CD4-positive, alpha-beta T cell (primary cell): ENCODE results near the gene ETFA. TPM values are rescaled to one million over a fixed set of nuclear protein-coding genes. Genes with fewer than 3 reads are reported as not detected.

ENCODE experiments used
- ATAC-seq: fragments of 200-7000 bp; cut with Tn5 transposase; one replicate; pipeline ENCODE4 v1.10.0; 2022; ENCODE audit warnings: mild to moderate bottlenecking; ENCODE audit not compliant: poor library complexity
- CTCF ChIA-PET: fragments of 350-600 bp; sonication (Branson Sonifier 250); formaldehyde crosslinking; loops from one replicate; lab custom pipeline; 2021; ENCODE audit warnings: antibody characterized with exemption, inconsistent platforms; lab: Charles Lee
- POLR2A ChIA-PET: fragments of 350-600 bp; sonication (Branson Sonifier 250); formaldehyde crosslinking; loops from one replicate; lab custom pipeline; 2021; ENCODE audit warnings: antibody characterized with exemption, inconsistent platforms; lab: Charles Lee
- DNase-seq, 14 experiments: peaks; one replicate each; pipeline ENCODE4 v3.0.0-alpha.2; 2013 to 2020; ENCODE audit warnings: mixed read lengths in 2 of 14
- H3K27ac ChIP-seq, 2 donors: one replicate each; pipeline versions ENCODE4 v1.5.1 to v1.7.0; 2013; ENCODE audit warnings: low read length in 2 of 2, low read depth in 1 of 2, mild to moderate bottlenecking in 1 of 2
- H3K27me3 ChIP-seq, 2 experiments: 1 replicate in 1 of 2; 2 replicates in 1 of 2; pipeline versions ENCODE4 v1.6.1 to v1.7.0; 2013; ENCODE audit warnings: low read length in 2 of 2, control low read depth in 1 of 2, mild to moderate bottlenecking in 1 of 2, moderate library complexity in 1 of 2; ENCODE audit not compliant: insufficient read depth in 2 of 2, control insufficient read depth in 1 of 2
- H3K36me3 ChIP-seq: one replicate; pipeline ENCODE4 v1.6.1; 2013; ENCODE audit warnings: low read length, control low read depth; ENCODE audit not compliant: insufficient read depth
- H3K4me1 ChIP-seq: one replicate; pipeline ENCODE4 v1.6.1; 2013; ENCODE audit warnings: low read length, control low read depth; ENCODE audit not compliant: insufficient read depth
- H3K4me3 ChIP-seq: one replicate; pipeline ENCODE4 v1.5.1; 2013; ENCODE audit warnings: mild to moderate bottlenecking, low read length, moderate library complexity
- H3K9me3 ChIP-seq, 2 experiments: 1 replicate in 1 of 2; 2 replicates in 1 of 2; pipeline versions ENCODE4 v1.6.1 to v1.7.0; 2013; ENCODE audit warnings: low read length in 2 of 2, mild to moderate bottlenecking in 2 of 2, control low read depth in 1 of 2, moderate library complexity in 1 of 2; ENCODE audit not compliant: control insufficient read depth in 1 of 2, insufficient read depth in 1 of 2
- H3K27ac Mint-ChIP-seq: one replicate; pipeline ENCODE4 v1.8.0; 2020; ENCODE audit warnings: mixed read lengths
- H3K27me3 Mint-ChIP-seq: one replicate; pipeline ENCODE4 v1.8.0; 2021; ENCODE audit warnings: mixed read lengths
- H3K36me3 Mint-ChIP-seq: one replicate; pipeline ENCODE4 v1.8.0; 2021; ENCODE audit warnings: low read depth, mixed read lengths
- H3K4me1 Mint-ChIP-seq: one replicate; pipeline ENCODE4 v1.8.0; 2021; ENCODE audit warnings: low read depth, mixed read lengths
- H3K4me3 Mint-ChIP-seq: one replicate; pipeline ENCODE4 v1.8.0; 2020; ENCODE audit warnings: mild to moderate bottlenecking, mixed read lengths
- H3K9me3 Mint-ChIP-seq: one replicate; pipeline ENCODE4 v1.8.0; 2020; ENCODE audit warnings: mixed read lengths
- CTCF ChIP-seq: fragments of 200-600 bp; IDR thresholded peaks from one replicate; pipeline ENCODE4 v1.8.0; 2022; ENCODE audit warnings: antibody characterized with exemption, mild to moderate bottlenecking
- intact Hi-C, 2 experiments: fragments of 100-400 bp; cut with DNase I in 1 of 2; cut with micrococcal nuclease in 1 of 2; formaldehyde crosslinking; loops; one replicate each; pipeline versions ENCODE4 v1.15.1 to v1.9.0; 2023 to 2025; cut with DNase I, micrococcal nuclease
- total RNA-seq, 174 experiments: library from RNA in 2 of 174; stranded (reverse) in 2 of 174; gene quantifications; one replicate each; pipeline ENCODE4 v1.2.3 and lab custom pipeline; 2021 to 2026

ETFA gene
- total RNA-seq, 2 experiments from 2014 or later, result 11.4 to 15.2 TPM

GRCh38 chr15:76337696-76338485 is 26.6 kb upstream of the ETFA start:
- ChIA-PET CTCF (no interaction called here), POLR2A (no interaction called here)
- Mint-ChIP-seq H3K36me3 (no peaks in the 10 kb centered on the region), H3K27me3 (peaks cover 90% of the 10 kb centered on the region), H3K4me3 (peak overlapping the region; percentile 9), H3K9me3 (no peaks in the 10 kb centered on the region), H3K27ac (no peak overlapping the region), H3K4me1 (peaks cover 67% of the 10 kb centered on the region)
- intact Hi-C loops, result loop anchor here in 1 of 2 experiments (5.0 kb wide), 1 partner anchor 51 kb away; no protein-coding TSS in a partner anchor
- ATAC-seq (peak; percentile 18), DNase-seq (peak in 3 of 14 experiments; percentile 8 to 61 (median 60))
- H3K27me3 ChIP-seq, result peaks cover 89 to 97% of the 10 kb centered on the region in 2 experiments
- H3K27ac ChIP-seq, result no peak overlapping the region
- TF ChIP-seq CTCF, result no peak
- H3K36me3 ChIP-seq, result no peaks in the 10 kb centered on the region
- peaks cover 79% of the 10 kb centered on the region for H3K4me1 ChIP-seq
- no peak overlapping the region for H3K4me3 ChIP-seq
- H3K9me3 ChIP-seq, result peaks cover 0 to 69% of the 10 kb centered on the region in 2 experiments

GRCh38 chr15:76337059-76337695 is 25.9 kb upstream of the ETFA start:
- intact Hi-C loops, result loop anchor here in 1 of 2 experiments (5.0 kb wide), 1 partner anchor 50 kb away; no protein-coding TSS in a partner anchor

More at GRCh38 chr15:76337059-76337695, 25.9 kb upstream of the ETFA start:
- ATAC-seq (no peak), DNase-seq (peak in 3 of 14 experiments; percentile 24 to 49 (median 38))
- Histone ChIP-seq H3K36me3 (no peaks in the 10 kb centered on the region), H3K4me1 (peaks cover 73% of the 10 kb centered on the region), H3K9me3 (peaks cover 0 to 67% of the 10 kb centered on the region in 2 experiments), H3K4me3 (peak overlapping the region; percentile 42), H3K27me3 (peaks cover 90 to 93% of the 10 kb centered on the region in 2 experiments), H3K27ac (no peak overlapping the region)
- Mint-ChIP-seq H3K9me3 (no peaks in the 10 kb centered on the region), H3K4me3 (peak overlapping the region; percentile 73), H3K36me3 (no peaks in the 10 kb centered on the region), H3K27me3 (peaks cover 94% of the 10 kb centered on the region), H3K27ac (no peak overlapping the region), H3K4me1 (peaks cover 65% of the 10 kb centered on the region)
- POLR2A ChIA-PET, result no interaction called here
- CTCF ChIA-PET, result no interaction called here
- TF ChIP-seq CTCF, result no peak
